GM19035 (cell line): ENCODE measurements around the gene POTEE.
"Not testable (repeated sequence)": the region's sequence is repeated elsewhere in the genome, so short reads cannot be mapped to it uniquely, and the experiment has no call there.

ENCODE experiments used
- ATAC-seq: cut with Tn5 transposase; IDR thresholded peaks from one replicate; pipeline ENCODE4 v1.9.1; 2021; ENCODE audit not compliant: unreplicated experiment

The POTEE gene

DNA sequence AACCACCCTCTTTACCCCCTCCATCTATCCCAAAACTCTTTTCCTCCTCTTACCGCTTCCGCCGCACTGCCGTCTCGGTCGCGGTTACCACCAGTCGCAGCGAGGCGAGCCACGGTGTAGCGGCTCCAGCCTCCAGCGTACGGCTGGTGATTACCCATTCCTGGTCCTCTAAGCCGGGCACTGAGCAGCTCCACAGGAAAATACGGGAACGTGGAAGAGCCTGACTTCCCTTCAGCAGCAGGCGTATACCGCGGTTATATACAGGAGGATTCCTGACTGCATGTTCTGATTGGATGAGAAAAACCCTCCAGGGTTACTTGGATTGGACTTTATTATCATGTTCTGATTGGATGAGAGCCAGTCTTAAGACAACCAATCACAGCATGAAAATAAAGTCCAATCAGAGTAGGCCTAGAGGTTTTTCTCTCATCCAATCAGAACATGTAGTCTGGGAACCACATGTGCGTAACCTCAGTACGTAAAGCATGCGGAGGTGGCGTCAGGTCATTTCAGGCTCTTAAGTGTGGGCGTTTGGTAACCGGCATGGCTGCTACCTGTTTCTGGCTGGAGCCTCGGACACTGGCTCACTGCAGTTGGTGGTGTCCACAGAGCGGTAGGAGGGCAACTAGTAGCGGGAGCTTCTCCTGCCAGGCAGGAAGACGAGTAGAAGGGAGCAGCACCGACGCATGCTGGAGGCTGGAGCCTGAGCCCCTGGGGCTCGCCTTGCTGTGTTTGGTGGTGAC lies at the start of gene POTEE:
TSS of gene POTEE (plus strand) at position 507 of the 743 bp plus-strand sequence. CDS start 8,867 bp downstream, outside the sequence.
- not testable (repeated sequence) for ATAC-seq

DNA sequence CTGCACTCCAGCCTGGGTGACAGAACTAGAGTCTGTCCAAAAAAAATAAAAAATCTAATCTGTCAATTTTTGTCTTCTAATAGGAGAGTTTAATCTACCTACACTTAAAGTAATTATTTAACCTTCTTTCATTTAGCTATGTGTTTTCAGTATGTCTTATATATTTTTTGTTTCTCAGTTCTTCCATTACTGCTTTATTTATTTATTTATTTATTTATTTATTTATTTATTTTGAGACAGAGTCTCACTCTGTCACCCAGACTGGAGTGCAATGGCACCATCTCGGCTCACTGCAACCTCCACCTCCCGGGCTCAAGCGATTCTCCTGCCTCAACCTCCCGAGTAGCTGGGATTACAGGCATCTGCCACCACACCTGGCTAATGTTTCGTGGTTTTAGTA lies 43.8 kb upstream of the POTEE start:
- ATAC-seq = not testable (repeated sequence)

DNA sequence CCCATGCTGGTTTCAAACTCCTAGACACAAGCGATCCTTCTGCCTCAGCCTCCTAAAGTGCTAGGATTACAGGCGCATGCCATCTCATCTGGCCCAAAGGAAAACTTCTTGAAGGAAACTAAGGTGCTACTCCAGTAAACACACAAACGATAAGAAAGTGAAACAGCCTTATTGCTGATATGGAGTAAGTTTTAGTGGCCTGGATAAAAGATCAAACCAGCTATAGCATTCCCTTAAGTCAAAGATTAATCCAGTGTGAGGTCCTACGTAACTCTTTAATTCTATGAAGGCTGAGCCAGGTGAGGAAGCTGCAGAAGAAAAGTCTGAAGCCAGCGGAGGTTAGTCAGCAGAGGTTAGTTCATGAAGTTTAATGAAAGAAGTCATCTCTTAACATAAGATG lies 40.8 kb upstream of the POTEE start:
- ATAC-seq = no peak

GRCh38 chr2:131178050-131178449 lies 31.3 kb upstream of the POTEE start:
- ATAC-seq = not testable (repeated sequence)

DNA sequence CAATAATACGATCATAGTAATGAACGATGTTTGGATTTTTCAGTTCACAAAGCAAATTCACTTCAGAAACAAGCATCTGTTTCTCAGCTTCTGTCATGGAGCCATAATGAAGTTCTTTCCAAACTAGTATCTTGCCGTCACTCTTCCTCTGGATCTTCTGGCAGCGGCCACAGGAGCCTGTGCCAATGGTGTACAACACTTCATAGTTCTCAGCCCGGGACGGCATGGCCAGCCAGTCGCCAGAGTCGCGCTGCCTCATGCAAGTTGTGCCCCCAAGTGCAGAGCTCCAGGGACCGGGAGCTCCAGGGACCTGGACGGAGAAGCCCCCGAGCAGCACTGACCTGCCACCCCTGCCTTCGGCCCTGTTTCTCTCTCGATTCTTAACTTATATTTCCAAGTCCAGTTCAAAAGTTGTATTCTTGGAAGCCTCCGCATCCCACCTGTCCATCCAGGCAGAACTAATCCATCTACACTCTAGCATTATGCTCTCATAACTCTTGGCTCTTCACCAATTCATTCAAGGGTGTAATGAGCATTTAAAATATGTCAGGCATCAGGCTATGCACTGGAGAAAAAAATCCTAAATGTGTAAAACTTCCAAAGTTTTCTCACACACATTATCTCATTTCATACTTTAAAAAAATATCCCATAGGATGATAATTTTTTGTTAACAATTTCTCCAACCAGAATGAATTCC lies 30.5 kb upstream of the POTEE start:
- ATAC-seq = not testable (repeated sequence)

DNA sequence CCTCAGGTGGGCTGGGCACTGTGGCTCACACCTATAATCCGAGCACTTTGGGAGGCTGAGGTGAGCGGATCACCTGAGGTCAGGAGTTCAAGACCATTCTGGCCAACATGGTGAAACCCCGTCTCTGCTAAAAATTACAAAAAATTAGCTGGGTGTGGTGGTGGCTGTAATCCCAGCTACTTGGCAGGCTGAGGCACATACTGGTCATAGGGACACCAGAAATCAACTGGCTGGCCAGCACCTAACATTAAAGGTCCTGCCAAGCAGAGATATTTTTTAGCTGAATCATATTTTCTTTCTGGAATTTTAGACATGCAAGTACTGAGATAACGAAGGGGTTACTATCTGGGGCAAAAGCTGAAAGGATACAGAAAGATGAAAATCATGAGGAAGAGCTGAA lies 27.9 kb upstream of the POTEE start:
- ATAC-seq = not testable (repeated sequence)

DNA sequence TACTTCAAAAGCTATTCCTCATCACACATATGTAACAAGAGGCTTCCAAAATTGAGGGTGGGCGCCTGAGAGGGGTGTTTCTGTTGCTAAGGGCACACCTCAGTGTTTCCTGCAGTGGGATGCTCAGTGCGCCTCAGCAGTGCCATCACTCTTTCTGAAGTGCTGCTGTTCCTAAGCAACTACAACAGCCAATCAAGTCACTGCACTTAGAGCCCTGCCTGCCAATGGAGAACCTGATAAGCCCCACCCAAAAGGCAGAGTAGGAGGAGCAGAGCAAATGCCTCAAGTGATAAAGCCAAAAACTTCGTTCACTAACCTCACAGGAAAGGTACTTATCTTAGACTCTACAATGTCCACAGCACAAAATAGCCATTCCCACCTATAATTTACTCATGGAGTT lies 15.9 kb upstream of the POTEE start:
- not testable (repeated sequence) for ATAC-seq

GRCh38 chr2:131196186-131196585 lies 13.2 kb upstream of the POTEE start:
- not testable (repeated sequence) for ATAC-seq

DNA sequence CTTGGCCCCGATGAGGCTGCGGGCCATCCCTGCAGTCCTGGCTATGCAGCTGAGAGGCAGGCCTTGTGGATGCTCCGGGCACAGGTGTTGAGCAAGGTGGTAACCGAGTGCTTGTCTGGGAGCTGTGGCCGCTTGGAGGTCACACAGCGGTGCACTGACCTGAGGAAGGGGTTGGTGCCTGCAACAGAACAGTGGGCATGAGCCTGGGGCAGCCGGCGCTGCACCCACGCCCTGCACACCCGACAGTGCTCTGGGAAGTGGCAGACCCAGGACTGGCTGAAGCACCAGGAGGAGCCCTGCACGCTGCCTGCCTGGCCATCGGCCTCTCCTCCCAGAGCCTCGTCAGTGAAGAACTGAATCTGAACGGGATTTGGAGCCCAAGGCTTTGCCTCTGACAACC lies 8.2 kb upstream of the POTEE start:
- ATAC-seq = no peak

DNA sequence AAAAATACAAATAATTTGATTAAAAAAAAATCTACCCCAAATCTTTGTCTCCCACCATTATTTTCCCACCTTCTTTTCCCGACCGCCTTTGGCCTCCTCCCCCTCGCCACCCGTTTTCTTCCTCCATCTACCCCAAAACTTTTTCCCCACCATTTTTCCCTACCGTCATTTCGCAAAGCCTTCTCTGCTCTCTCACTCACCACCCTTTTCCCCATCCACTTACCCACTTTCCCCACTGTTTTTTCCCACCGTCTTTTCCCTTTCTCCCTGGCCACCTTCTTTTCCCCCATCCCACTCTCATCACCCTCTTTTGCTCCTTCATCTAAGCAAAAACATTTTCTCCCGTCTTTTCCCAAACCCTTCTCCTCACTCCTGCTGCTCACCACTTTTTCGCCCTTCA lies 1.5 kb upstream of the POTEE start:
- not testable (repeated sequence) for ATAC-seq

- not testable (repeated sequence) for ATAC-seq
These were observed 403 bp downstream of the POTEE start for GRCh38 chr2:131209773-131210104.

GRCh38 chr2:131210434-131211211 lies 1.3 kb downstream of the POTEE start:
- ATAC-seq = not testable (repeated sequence)

GRCh38 chr2:131217238-131217986 lies 8.1 kb downstream of the POTEE start:
- ATAC-seq = not testable (repeated sequence)

GRCh38 chr2:131235543-131236449 lies 26.5 kb downstream of the POTEE start:
- ATAC-seq = not testable (repeated sequence)
